HG03108 (cell line): Measurements from ENCODE around the gene RCN1.
A peak's percentile ranks its signal among the peaks of the same experiment; 100 is the strongest.
"Not testable (repeated sequence)": the region's sequence is repeated elsewhere in the genome, so short reads cannot be mapped to it uniquely, and the experiment has no call there.

Experiments
- ATAC-seq: cut with Tn5 transposase; IDR thresholded peaks from one replicate; pipeline ENCODE4 v1.9.1; 2021; ENCODE audit warnings: moderate library complexity; ENCODE audit not compliant: unreplicated experiment

Gene RCN1

DNA sequence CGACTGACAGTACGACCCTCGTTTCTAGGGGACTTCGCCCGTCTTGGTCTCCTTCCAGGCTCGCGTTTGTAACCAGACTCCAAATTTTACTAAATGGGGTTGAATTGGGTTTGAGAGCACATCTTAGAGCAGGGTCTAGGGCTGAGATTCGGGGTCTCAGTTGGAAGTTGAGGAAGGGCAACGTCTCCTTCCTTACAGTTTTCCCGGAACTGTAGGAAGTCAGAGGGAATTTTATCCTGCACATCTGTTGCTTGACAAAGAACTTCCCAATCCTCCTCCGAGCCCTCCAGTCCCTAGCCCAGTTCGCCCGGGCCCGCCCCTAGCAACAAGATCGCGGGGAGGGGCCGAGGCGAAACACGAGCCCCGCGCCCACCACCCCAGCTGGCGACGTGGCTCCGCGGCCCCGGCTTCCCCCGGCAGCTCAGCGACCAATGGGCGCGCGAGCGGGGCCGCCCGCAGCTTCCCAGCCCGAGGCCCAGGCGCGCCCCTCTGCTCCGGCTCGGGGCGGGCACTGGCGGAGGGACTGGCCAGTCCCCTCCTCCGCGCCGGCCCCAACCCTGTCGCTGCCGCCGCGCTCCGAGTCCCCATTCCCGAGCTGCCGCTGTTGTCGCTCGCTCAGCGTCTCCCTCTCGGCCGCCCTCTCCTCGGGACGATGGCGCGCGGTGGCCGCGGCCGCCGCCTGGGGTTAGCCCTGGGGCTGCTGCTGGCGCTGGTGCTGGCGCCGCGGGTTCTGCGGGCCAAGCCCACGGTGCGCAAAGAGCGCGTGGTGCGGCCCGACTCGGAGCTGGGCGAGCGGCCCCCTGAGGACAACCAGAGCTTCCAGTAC, at the start of gene RCN1:
Gene RCN1 (plus strand): TSS at position 530 of the 826 bp plus-strand sequence. CDS start 123 bp downstream, at position 653.
- peak; percentile 45 for ATAC-seq

DNA sequence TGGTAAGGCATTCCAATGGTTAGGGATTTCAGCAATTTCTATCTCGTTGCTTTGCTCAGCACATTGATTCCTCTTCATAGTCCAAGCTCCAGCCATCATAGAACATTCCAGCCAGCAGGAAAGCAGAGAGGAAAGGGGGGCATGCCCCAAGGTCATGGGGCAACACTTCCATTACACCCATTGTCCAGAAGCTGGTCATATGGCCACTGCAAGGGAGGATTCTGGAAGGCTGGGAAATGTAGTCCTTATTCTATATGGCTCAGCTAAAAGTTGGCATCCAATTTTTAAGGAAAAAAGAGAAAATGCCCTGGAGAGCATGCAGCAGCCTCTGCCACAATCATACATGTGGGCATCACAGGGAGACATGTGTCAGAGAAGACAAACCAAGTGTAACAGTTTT, 47.1 kb upstream of the RCN1 start:
- ATAC-seq = no peak

- no peak for ATAC-seq
These were observed 46.6 kb upstream of the RCN1 start for GRCh38 chr11:32044158-32044863.

- ATAC-seq = no peak
These were observed 45.4 kb upstream of the RCN1 start for GRCh38 chr11:32045456-32045855.

- ATAC-seq = no peak
These were observed 40.6 kb upstream of the RCN1 start for GRCh38 chr11:32050264-32050663.

GRCh38 chr11:32052215-32052614, 38.7 kb upstream of the RCN1 start:
- ATAC-seq = no peak

GRCh38 chr11:32053151-32053888, 37.6 kb upstream of the RCN1 start:
- ATAC-seq = no peak

- ATAC-seq = no peak
These were observed 35.0 kb upstream of the RCN1 start for GRCh38 chr11:32055861-32056260.

GRCh38 chr11:32056438-32056837, 34.4 kb upstream of the RCN1 start:
- no peak for ATAC-seq

DNA sequence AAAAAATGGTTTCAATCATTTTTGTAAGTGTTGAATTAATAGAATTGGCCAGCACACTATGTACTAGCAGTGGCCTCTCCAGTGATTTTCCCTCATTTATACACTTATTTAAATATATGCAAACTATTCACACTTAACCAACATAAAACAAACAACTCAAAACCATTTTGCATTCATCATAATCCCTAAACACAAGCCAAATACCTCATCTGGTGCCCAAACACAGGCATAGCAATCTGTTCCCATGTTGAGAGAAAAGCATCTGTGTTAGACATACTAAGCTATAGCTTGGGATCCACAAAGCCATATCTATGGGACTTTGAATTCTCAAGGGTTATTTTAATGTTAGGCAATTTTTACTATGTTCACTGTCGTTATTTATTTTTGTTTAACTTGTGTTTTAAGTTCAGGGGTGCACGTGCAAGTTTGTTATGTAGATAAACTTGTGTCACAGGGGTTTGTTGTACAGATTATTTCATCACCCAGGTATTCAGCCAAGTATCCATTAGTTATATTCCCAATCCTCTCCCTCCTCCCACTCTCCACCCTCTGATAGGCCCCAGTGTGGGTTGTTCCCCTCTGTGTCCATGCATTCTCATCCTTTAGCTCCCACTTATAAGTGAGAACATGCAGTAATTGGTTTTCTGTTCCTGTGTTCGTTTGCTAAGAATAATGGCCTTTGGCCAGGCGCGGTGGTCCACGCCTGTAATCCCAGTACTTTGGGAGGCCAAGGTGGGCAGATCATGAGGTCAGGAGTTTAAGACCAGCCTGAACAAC, 31.0 kb upstream of the RCN1 start:
- no peak for ATAC-seq

DNA sequence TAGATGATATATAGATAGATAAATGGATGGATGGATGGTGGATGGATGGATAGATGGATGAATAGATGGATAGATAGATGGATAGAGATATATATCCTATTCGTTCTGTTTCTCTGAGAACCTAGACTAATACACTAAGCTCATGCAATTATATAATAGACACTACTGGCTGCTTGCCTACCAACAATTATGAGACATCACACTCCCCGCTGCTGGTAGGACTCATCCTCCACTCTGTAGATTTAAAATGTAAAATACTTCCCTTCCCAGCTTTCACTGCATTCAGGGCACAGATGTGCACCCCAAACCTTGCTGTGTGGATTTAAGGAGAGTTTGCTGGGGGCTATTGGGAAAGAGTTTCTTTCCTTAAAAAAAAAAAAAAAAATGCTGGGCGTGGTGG, 28.3 kb upstream of the RCN1 start:
- no peak for ATAC-seq

DNA sequence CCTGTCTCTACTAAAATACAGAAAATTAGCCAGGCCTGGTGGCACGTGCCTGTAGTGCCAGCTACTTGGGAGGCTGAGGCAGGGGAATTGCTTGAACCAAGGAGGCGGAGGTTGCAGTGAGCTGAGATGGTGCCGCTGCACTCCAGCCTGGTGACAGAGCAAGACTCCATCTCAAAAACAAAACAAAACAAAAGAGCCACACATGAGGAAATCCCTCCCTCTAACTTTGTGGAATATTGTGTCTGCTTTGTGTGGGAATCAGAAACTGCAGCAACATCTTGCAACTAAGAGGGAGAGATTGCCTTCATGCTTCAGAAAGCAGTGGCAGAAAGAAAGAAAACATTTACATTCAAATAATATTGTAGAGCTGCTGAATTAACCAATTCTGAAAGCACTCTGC, 27.8 kb upstream of the RCN1 start:
- ATAC-seq = not testable (repeated sequence)

DNA sequence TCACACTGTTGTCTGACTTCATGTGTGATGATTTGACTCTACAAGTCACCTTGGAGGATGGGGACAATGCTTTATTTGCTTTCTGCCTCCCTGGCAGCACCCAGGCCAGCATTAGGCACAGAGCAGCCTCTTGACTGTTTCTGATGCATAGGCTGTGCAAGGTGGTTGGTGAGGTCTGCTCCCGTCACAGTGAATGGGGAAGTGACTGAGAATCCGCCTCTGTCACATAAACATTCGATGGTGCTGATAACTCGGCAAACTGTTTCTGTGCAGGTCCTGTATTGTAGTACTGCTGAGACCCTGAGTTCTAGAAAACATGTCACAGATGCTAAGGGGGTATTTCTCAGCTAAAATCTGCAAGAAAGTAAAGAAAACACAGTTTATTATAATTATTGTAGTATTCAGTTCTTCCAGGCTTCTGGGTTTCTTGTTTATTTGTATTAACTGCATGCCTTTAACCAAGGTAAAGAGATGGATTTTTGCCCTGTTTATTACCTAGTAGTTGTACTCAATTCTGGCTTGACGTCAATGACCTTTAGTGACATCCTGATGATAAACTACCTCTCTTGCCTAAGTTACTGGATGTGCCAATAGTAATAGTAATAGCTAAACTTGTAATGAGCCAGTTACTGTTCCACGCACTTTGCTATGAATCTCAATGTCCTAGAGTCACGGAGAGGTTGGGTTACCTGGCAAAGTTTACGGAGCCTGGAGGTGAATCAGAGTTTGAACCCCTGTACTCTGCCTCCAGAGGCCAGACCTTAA, 24.8 kb upstream of the RCN1 start:
- no peak for ATAC-seq

DNA sequence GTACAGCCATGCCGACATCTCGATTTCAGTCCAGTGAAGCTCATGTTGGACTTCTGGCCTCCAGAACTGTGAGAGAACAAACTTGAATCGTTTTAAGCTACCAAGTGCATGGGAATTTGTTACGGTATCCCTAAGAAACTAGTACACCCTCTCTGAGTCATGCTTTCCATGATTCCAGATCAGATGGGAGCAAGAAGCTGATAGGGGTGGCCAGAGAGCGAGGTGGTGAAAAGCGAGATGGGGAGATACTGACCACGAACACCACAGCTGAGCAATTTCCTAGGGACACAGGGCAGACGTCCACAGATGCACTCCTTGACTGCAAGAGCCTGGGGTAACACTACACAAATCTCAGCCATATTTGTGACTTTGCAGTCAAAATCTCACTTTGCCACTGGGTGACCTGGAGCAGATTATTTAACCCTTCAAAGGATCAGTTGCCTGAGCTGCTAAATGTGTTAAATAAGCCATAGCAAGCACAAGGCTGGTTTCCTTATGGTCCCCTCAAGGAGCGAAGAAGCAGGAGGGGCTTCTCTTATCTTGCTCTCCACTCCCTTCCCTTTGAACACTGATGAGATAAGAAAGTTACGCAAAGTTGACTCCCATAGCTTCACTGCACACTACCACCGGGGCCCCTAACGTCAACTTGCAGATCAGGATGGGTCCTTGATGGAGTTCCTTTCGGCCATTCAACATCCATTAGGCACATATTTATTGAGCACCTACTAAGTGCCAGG, 22.6 kb upstream of the RCN1 start:
- no peak for ATAC-seq

DNA sequence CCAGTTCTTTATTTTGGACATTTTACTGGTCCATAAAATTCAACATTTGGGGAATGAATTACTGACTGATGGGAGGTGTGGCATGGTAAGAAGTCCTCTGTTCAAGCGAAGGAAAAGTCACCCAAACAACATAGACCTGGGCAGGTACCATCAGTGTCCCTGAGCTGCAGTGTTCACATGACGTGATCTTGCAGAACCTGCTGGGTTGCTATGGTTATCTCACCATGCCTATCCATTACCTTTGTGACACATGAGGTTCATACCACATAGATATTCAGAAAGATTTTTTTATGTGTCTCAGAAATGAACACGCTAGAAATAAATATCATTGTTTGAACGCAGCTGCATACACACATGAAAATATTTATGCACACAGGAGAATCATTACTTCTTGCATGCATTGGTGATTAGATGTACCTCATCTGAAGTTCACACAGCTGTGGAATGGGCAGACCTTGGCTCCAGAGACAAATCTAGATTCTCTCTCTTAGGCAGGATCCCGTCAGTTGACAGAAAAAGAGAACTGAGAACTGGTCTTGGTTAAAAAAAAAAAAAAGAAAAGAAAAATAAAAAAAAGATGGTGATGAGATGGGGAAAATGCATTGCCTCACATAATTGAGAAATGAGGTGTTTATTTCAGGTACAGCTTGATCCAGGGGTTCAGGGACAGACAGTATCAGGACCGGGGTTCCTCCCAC, 21.4 kb upstream of the RCN1 start:
- peak; percentile 71 for ATAC-seq

DNA sequence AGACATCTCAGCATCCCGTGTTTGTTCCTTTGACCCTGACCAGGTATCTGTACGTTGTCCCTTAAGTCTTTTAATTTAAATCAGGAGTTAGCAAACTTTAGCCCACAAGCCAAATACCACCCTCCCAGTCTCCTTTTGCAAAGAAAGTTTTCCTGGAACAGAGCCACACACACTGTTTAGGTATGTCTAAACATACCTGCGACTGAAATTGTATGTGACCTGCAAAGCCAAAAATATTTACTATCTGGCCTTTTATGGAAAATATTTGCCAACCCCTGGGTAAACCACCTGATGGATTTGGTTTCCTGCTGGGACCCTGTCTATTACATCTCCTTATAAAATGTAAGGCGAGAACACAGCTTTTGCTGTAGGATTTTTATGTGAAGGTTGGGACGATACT, 20.2 kb upstream of the RCN1 start:
- no peak for ATAC-seq

- no peak for ATAC-seq
These were observed 19.1 kb upstream of the RCN1 start for GRCh38 chr11:32071811-32072210.

GRCh38 chr11:32072872-32073643, 17.8 kb upstream of the RCN1 start:
- no peak for ATAC-seq
